Activated CD4-positive, alpha-beta T cell treated with anti-CD3 and anti-CD28 coated beads, Interleukin-2, amount 10 ng/mL, durations not matched to agents 24 days and 14 days (primary cell): ENCODE measurements around the gene SGCD. TPM values are rescaled to one million over a fixed set of nuclear protein-coding genes. Genes with fewer than 3 reads are reported as not detected.

Experiments used
- DNase-seq: peaks from one replicate; pipeline ENCODE4 v3.0.0; 2022
- H3K27ac Mint-ChIP-seq: one replicate; pipeline ENCODE4 v1.8.0; 2022; ENCODE audit warnings: mild to moderate bottlenecking, mixed read lengths
- H3K27me3 Mint-ChIP-seq: one replicate; pipeline ENCODE4 v1.8.0; 2022; ENCODE audit warnings: mixed read lengths
- H3K36me3 Mint-ChIP-seq: one replicate; pipeline ENCODE4 v1.8.0; 2022; ENCODE audit warnings: low read depth, mild to moderate bottlenecking, mixed read lengths
- H3K4me1 Mint-ChIP-seq: one replicate; pipeline ENCODE4 v1.8.0; 2021; ENCODE audit warnings: mixed read lengths
- H3K4me3 Mint-ChIP-seq: one replicate; pipeline ENCODE4 v1.8.0; 2022; ENCODE audit warnings: mild to moderate bottlenecking, moderate library complexity, mixed read lengths
- H3K9me3 Mint-ChIP-seq: one replicate; pipeline ENCODE4 v1.8.0; 2021; ENCODE audit warnings: mixed read lengths
- intact Hi-C: fragments of 100-400 bp; cut with micrococcal nuclease; formaldehyde crosslinking; loops from one replicate; pipeline ENCODE4 v1.15.1; 2023
- total RNA-seq: library from RNA; stranded (reverse); gene quantifications from 2 replicates; pipeline ENCODE4 v1.2.3, GENCODE V29; 2022

The SGCD gene
- total RNA-seq, 1 donor from 2014 or later = not detected

- intact Hi-C loops = no loop called here
- DNase-seq = no peak
- H3K27me3 Mint-ChIP-seq = peaks cover 25% of the 10 kb centered on the region
- no peaks in the 10 kb centered on the region for H3K9me3 Mint-ChIP-seq
- no peaks in the 10 kb centered on the region for H3K36me3 Mint-ChIP-seq
- no peak overlapping the region for H3K4me3 Mint-ChIP-seq
- no peak overlapping the region for H3K27ac Mint-ChIP-seq
- H3K4me1 Mint-ChIP-seq = no peaks in the 10 kb centered on the region
These were observed 366.1 kb downstream of the SGCD start for GRCh38 chr5:156693113-156693512.

- no peak for DNase-seq
- intact Hi-C loops = no loop called here
- Mint-ChIP-seq H3K27ac (no peak overlapping the region), H3K27me3 (peaks cover 21% of the 10 kb centered on the region), H3K4me1 (peaks cover 2% of the 10 kb centered on the region), H3K4me3 (no peak overlapping the region), H3K36me3 (no peaks in the 10 kb centered on the region), H3K9me3 (no peaks in the 10 kb centered on the region)
These were observed 367.6 kb downstream of the SGCD start for GRCh38 chr5:156694598-156694997.

GRCh38 chr5:156695774-156696173, 368.8 kb downstream of the SGCD start:
- Mint-ChIP-seq H3K9me3 (no peaks in the 10 kb centered on the region), H3K27ac (no peak overlapping the region), H3K4me3 (no peak overlapping the region), H3K27me3 (peaks cover 15% of the 10 kb centered on the region), H3K36me3 (no peaks in the 10 kb centered on the region), H3K4me1 (peaks cover 2% of the 10 kb centered on the region)
- no peak for DNase-seq
- intact Hi-C loops = no loop called here

- Mint-ChIP-seq H3K27me3 (peaks cover 7% of the 10 kb centered on the region), H3K36me3 (no peaks in the 10 kb centered on the region), H3K4me1 (peaks cover 2% of the 10 kb centered on the region), H3K27ac (no peak overlapping the region), H3K4me3 (no peak overlapping the region), H3K9me3 (no peaks in the 10 kb centered on the region)
- DNase-seq = no peak
- intact Hi-C loops = no loop called here
These were observed 371.4 kb downstream of the SGCD start for GRCh38 chr5:156698323-156698722.

- Mint-ChIP-seq H3K4me3 (no peak overlapping the region), H3K4me1 (peaks cover 2% of the 10 kb centered on the region), H3K9me3 (no peaks in the 10 kb centered on the region), H3K27ac (no peak overlapping the region), H3K27me3 (peaks cover 3% of the 10 kb centered on the region), H3K36me3 (no peaks in the 10 kb centered on the region)
- intact Hi-C loops = no loop called here
- DNase-seq = no peak
These were observed 372.2 kb downstream of the SGCD start for GRCh38 chr5:156699147-156699546.

- no peaks in the 10 kb centered on the region for H3K36me3 Mint-ChIP-seq
- H3K4me3 Mint-ChIP-seq = no peak overlapping the region
- no peak for DNase-seq
- intact Hi-C loops = no loop called here
- H3K27ac Mint-ChIP-seq = no peak overlapping the region
- peaks cover 28% of the 10 kb centered on the region for H3K27me3 Mint-ChIP-seq
- H3K4me1 Mint-ChIP-seq = no peaks in the 10 kb centered on the region
- peaks cover 7% of the 10 kb centered on the region for H3K9me3 Mint-ChIP-seq
These were observed 377.2 kb downstream of the SGCD start for GRCh38 chr5:156704139-156704538.

GRCh38 chr5:156706631-156707030, 379.7 kb downstream of the SGCD start:
- H3K4me3 Mint-ChIP-seq = no peak overlapping the region
- no peak for DNase-seq
- no peaks in the 10 kb centered on the region for H3K36me3 Mint-ChIP-seq
- intact Hi-C loops = no loop called here
- no peaks in the 10 kb centered on the region for H3K4me1 Mint-ChIP-seq
- peaks cover 11% of the 10 kb centered on the region for H3K9me3 Mint-ChIP-seq
- H3K27ac Mint-ChIP-seq = no peak overlapping the region
- H3K27me3 Mint-ChIP-seq = peaks cover 42% of the 10 kb centered on the region

- Mint-ChIP-seq H3K36me3 (no peaks in the 10 kb centered on the region), H3K27me3 (peaks cover 45% of the 10 kb centered on the region), H3K9me3 (peaks cover 11% of the 10 kb centered on the region), H3K27ac (no peak overlapping the region), H3K4me1 (no peaks in the 10 kb centered on the region), H3K4me3 (no peak overlapping the region)
- no peak for DNase-seq
- intact Hi-C loops = no loop called here
These were observed 380.8 kb downstream of the SGCD start for GRCh38 chr5:156707750-156708149.

- Mint-ChIP-seq H3K36me3 (no peaks in the 10 kb centered on the region), H3K4me3 (no peak overlapping the region), H3K9me3 (no peaks in the 10 kb centered on the region), H3K4me1 (no peaks in the 10 kb centered on the region), H3K27me3 (peaks cover 22% of the 10 kb centered on the region), H3K27ac (no peak overlapping the region)
- intact Hi-C loops = loop anchor here (1.0 kb wide), 1 partner anchor 24 kb away; no protein-coding TSS in a partner anchor
- DNase-seq = no peak
These were observed 388.3 kb downstream of the SGCD start for GRCh38 chr5:156715287-156715686.

GRCh38 chr5:156716591-156717380, 389.8 kb downstream of the SGCD start:
- H3K4me3 Mint-ChIP-seq = no peak overlapping the region
- H3K36me3 Mint-ChIP-seq = no peaks in the 10 kb centered on the region
- intact Hi-C loops = no loop called here
- H3K27me3 Mint-ChIP-seq = peaks cover 12% of the 10 kb centered on the region
- no peak overlapping the region for H3K27ac Mint-ChIP-seq
- no peaks in the 10 kb centered on the region for H3K9me3 Mint-ChIP-seq
- H3K4me1 Mint-ChIP-seq = no peaks in the 10 kb centered on the region
- DNase-seq = no peak

- Mint-ChIP-seq H3K27ac (no peak overlapping the region), H3K9me3 (no peaks in the 10 kb centered on the region), H3K27me3 (peaks cover 7% of the 10 kb centered on the region), H3K4me3 (no peak overlapping the region), H3K36me3 (no peaks in the 10 kb centered on the region), H3K4me1 (no peaks in the 10 kb centered on the region)
- DNase-seq = no peak
- intact Hi-C loops = no loop called here
These were observed 392.0 kb downstream of the SGCD start for GRCh38 chr5:156718985-156719384.

GRCh38 chr5:156722358-156722757, 395.4 kb downstream of the SGCD start:
- Mint-ChIP-seq H3K9me3 (no peaks in the 10 kb centered on the region), H3K4me3 (no peak overlapping the region)

GRCh38 chr5:156735477-156735876, 408.5 kb downstream of the SGCD start:
- Mint-ChIP-seq H3K4me3 (no peak overlapping the region), H3K36me3 (no peaks in the 10 kb centered on the region), H3K9me3 (peaks cover 17% of the 10 kb centered on the region), H3K4me1 (no peaks in the 10 kb centered on the region), H3K27me3 (peaks cover 42% of the 10 kb centered on the region), H3K27ac (no peak overlapping the region)
- DNase-seq = no peak
- intact Hi-C loops = no loop called here

More at GRCh38 chr5:156722358-156722757, 395.4 kb downstream of the SGCD start:
- Mint-ChIP-seq H3K27me3 (peaks cover 16% of the 10 kb centered on the region), H3K27ac (no peak overlapping the region), H3K4me1 (no peaks in the 10 kb centered on the region), H3K36me3 (no peaks in the 10 kb centered on the region)
- DNase-seq = no peak
- intact Hi-C loops = no loop called here

- Mint-ChIP-seq H3K4me3 (no peak overlapping the region), H3K27ac (no peak overlapping the region), H3K4me1 (peaks cover 2% of the 10 kb centered on the region), H3K27me3 (peaks cover 13% of the 10 kb centered on the region), H3K9me3 (peaks cover 4% of the 10 kb centered on the region), H3K36me3 (no peaks in the 10 kb centered on the region)
- intact Hi-C loops = no loop called here
- DNase-seq = no peak
These were observed 414.6 kb downstream of the SGCD start for GRCh38 chr5:156741516-156741915.

GRCh38 chr5:156753846-156754245, 426.9 kb downstream of the SGCD start:
- Mint-ChIP-seq H3K4me1 (peaks cover 19% of the 10 kb centered on the region), H3K4me3 (no peak overlapping the region), H3K36me3 (no peaks in the 10 kb centered on the region), H3K9me3 (peaks cover 6% of the 10 kb centered on the region), H3K27ac (peak overlapping the region; percentile 76), H3K27me3 (no peaks in the 10 kb centered on the region)
- intact Hi-C loops = no loop called here
- peak; percentile 67 for DNase-seq
